Measurements from ENCODE around the gene RAB40C. TPM values are rescaled to one million over a fixed set of nuclear protein-coding genes. Genes with fewer than 3 reads are reported as not detected.

RAB40C gene
- polyA plus RNA-seq, 1 donor (not counting 4 experiments of a cell fraction or from before 2014, with no cell fraction given): 4.0 TPM

DNA sequence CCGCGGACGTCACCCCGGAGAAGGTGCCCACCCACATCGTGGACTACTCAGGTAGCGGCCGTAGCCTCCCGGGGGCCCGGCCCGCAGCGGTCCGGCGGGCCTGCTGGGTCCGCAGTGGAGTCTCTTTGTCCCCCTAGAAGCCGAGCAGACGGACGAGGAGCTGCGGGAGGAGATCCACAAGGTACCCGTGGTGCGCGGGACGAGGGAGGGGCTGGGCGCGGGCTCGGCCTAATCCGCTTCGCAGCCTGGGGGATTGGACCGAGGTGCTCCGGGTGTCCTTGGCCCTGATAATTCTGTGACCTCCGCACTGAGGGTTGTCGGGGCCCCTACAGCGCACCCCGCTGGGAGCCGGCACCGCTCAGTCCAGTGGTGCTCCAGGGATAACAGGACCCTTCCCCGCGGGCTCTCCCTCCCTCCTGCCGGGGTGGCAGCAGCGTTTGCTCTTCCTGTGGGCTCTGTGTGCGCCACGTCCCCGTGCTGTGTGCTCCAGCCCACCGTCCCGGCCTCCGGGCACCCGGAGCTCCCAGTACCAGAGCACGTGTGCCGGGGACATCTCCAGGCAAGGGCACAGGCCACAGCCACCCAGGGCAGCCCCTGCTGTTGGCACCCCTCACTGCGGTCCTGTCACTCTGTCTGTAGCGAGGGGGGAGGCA, 78.8 kb downstream of the RAB40C start:
- no peaks in the 10 kb centered on the region for H3K27me3 ChIP-seq (ENCODE audit: control insufficient read depth, extremely low read depth, insufficient read depth, low read length)
- DNase-seq (ENCODE audit: low read depth, low spot score) (no peak), FAIRE-seq (no peak)
- H3K4me3 ChIP-seq (ENCODE audit: control insufficient read depth in 2 of 3, extremely low read depth in 1 of 3, insufficient read depth in 2 of 3, low read depth in 1 of 3, low read length in 3 of 3): peak overlapping the region; percentile 68 to 99 (median 85)
- H3K36me3 ChIP-seq (ENCODE audit: control insufficient read depth in 2 of 2, extremely low read depth in 1 of 2, insufficient read depth in 2 of 2, low read length in 2 of 2): peaks cover 18 to 27% of the 10 kb centered on the region in 2 experiments
- no peaks in the 10 kb centered on the region for H3K9me1 ChIP-seq (ENCODE audit: control insufficient read depth, extremely low read depth, insufficient read depth, low read length)
- H2AFZ ChIP-seq (ENCODE audit: control insufficient read depth, low read length): no peak overlapping the region
- H3K79me2 ChIP-seq (ENCODE audit: control insufficient read depth, insufficient read depth, low read length): peaks cover 28% of the 10 kb centered on the region
- dilution Hi-C loops (cut with MboI; ENCODE audit: extremely low pct_ligation_motif_present, low sequenced_read_pairs): no loop called here
- H3K4me2 ChIP-seq (ENCODE audit: control insufficient read depth, extremely low read depth, insufficient read depth, low read depth, low read length): peak overlapping the region; percentile 83
- H4K20me1 ChIP-seq (ENCODE audit: control insufficient read depth, extremely low read depth, insufficient read depth, low read length): no peaks in the 10 kb centered on the region
- peak overlapping the region; percentile 81 for H3K9ac ChIP-seq (ENCODE audit: control insufficient read depth, extremely low read depth, insufficient read depth, low read length)
- H3K9me3 ChIP-seq (ENCODE audit: control insufficient read depth, low read depth, low read length): no peaks in the 10 kb centered on the region
- peaks cover 10% of the 10 kb centered on the region for H3K4me1 ChIP-seq (ENCODE audit: control insufficient read depth, extremely low read depth, insufficient read depth, low read length)
- peak overlapping the region; percentile 58 for H3K27ac ChIP-seq (ENCODE audit: control insufficient read depth, insufficient read depth, low read length)
- no peak for TF ChIP-seq EZH2 (IDR thresholded peaks at IDR 0.05; ENCODE audit: low read length)
- TF ChIP-seq, protein P1, sequence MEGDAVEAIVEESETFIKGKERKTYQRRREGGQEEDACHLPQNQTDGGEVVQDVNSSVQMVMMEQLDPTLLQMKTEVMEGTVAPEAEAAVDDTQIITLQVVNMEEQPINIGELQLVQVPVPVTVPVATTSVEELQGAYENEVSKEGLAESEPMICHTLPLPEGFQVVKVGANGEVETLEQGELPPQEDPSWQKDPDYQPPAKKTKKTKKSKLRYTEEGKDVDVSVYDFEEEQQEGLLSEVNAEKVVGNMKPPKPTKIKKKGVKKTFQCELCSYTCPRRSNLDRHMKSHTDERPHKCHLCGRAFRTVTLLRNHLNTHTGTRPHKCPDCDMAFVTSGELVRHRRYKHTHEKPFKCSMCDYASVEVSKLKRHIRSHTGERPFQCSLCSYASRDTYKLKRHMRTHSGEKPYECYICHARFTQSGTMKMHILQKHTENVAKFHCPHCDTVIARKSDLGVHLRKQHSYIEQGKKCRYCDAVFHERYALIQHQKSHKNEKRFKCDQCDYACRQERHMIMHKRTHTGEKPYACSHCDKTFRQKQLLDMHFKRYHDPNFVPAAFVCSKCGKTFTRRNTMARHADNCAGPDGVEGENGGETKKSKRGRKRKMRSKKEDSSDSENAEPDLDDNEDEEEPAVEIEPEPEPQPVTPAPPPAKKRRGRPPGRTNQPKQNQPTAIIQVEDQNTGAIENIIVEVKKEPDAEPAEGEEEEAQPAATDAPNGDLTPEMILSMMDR (optimal IDR thresholded peaks at IDR 0.05 in 1 of 3, IDR thresholded peaks at IDR 0.05 in 1 of 3, conservative IDR thresholded peaks at IDR 0.05 in 1 of 3; ENCODE audit: extremely low read depth in 1 of 3, insufficient read depth in 2 of 3, low read length in 3 of 3): no peak

DNA sequence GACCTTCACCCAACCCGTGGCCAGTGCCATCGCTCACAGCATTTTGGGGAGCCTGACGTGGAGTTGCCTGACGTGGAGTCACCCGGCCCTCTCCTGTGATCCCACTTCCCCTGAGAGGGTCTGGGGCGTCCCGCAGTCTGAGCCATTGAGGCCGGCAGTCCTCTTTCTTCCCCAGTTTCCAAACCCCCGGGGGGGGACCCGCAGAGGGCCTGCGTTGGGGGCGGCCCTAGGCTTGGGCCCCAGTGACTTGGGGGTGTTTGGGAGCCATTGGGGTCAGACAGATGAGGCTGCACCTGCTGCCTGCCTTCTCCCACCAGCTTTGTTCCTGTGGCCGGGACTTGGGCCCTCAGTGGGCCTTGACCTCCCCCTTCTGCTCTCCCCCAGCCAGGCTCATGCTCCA, 79.8 kb downstream of the RAB40C start:
- Histone ChIP-seq H3K36me3 (ENCODE audit: control insufficient read depth in 2 of 2, extremely low read depth in 1 of 2, insufficient read depth in 2 of 2, low read length in 2 of 2) (peaks cover 18 to 33% of the 10 kb centered on the region in 2 experiments), H3K27me3 (ENCODE audit: control insufficient read depth, extremely low read depth, insufficient read depth, low read length) (no peaks in the 10 kb centered on the region), H3K4me2 (ENCODE audit: control insufficient read depth, extremely low read depth, insufficient read depth, low read depth, low read length) (peak overlapping the region; percentile 83), H3K9ac (ENCODE audit: control insufficient read depth, extremely low read depth, insufficient read depth, low read length) (no peak overlapping the region), H2AFZ (ENCODE audit: control insufficient read depth, low read length) (no peak overlapping the region), H3K4me1 (ENCODE audit: control insufficient read depth, extremely low read depth, insufficient read depth, low read length) (peaks cover 10% of the 10 kb centered on the region), H3K27ac (ENCODE audit: control insufficient read depth, insufficient read depth, low read length) (no peak overlapping the region), H3K4me3 (ENCODE audit: control insufficient read depth in 2 of 3, extremely low read depth in 1 of 3, insufficient read depth in 2 of 3, low read depth in 1 of 3, low read length in 3 of 3) (no peak overlapping the region), H3K79me2 (ENCODE audit: control insufficient read depth, insufficient read depth, low read length) (peaks cover 28% of the 10 kb centered on the region), H4K20me1 (ENCODE audit: control insufficient read depth, extremely low read depth, insufficient read depth, low read length) (no peaks in the 10 kb centered on the region), H3K9me3 (ENCODE audit: control insufficient read depth, low read depth, low read length) (no peaks in the 10 kb centered on the region), H3K9me1 (ENCODE audit: control insufficient read depth, extremely low read depth, insufficient read depth, low read length) (no peaks in the 10 kb centered on the region)
- DNase-seq (ENCODE audit: low read depth, low spot score): no peak
- dilution Hi-C loops (cut with MboI; ENCODE audit: extremely low pct_ligation_motif_present, low sequenced_read_pairs): no loop called here
- no peak for FAIRE-seq
- TF ChIP-seq, protein P1 (optimal IDR thresholded peaks at IDR 0.05 in 1 of 3, IDR thresholded peaks at IDR 0.05 in 1 of 3, conservative IDR thresholded peaks at IDR 0.05 in 1 of 3; ENCODE audit: extremely low read depth in 1 of 3, insufficient read depth in 2 of 3, low read length in 3 of 3): no peak
- no peak for TF ChIP-seq EZH2 (IDR thresholded peaks at IDR 0.05; ENCODE audit: low read length)

Measured in keratinocyte (primary cell).